Testis (tissue), 2 donors: ENCODE results near the gene HPCA.

ENCODE experiments used
- POLR2A ChIP-seq: fragments of 450-650 bp; IDR thresholded peaks from one replicate; pipeline ENCODE4 v1.6.1; 2017; ENCODE audit warnings: antibody characterized with exemption, mild to moderate bottlenecking, moderate library complexity
- TF ChIP-seq, protein P1 (sequence below), 3 experiments: fragments of 450-650 bp in 2 of 3; fragments of 200-600 bp in 1 of 3; sonication (generic) in 1 of 3; IDR thresholded peaks; one replicate each; pipeline ENCODE4 v1.5.1; 2016 to 2019; ENCODE audit warnings: antibody characterized with exemption in 3 of 3, mild to moderate bottlenecking in 2 of 3, moderate library complexity in 1 of 3

DNA sequence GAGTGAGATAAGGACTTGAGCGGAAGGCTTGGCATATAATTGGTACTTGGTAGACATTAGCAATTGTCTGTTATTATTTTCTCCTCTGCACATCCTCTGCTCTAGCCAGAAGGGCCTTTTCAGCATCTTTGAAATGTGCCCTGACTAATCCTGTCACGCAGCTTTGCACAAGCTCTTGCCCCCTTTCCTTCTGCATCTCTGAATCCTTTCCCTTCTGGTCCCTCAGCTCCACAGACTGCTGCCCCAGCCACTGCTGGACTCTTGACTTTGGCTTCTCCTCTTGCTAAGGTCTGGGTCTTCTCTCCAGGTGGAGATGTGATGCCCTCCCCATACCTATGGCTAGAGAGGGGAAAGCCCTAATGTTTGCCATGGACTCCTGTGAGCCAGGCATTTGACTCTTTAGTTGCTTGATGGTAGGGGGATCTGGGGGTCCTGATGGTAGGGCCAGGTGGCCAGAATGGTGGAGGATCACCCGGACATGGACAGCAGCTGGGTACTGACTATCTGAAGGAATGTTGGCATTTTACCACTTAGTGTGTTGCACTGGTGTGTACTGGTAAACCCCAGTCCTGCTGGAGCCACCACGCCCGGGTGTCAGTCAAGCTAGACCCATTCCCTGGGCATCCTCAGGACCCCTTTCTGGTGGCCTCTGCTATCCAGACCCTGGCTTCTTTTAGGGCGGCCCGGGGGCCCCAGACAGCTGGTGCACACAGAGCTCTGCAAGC, 4.4 kb downstream of the HPCA start:
- TF ChIP-seq POLR2A: no peak
- TF ChIP-seq, protein P1, sequence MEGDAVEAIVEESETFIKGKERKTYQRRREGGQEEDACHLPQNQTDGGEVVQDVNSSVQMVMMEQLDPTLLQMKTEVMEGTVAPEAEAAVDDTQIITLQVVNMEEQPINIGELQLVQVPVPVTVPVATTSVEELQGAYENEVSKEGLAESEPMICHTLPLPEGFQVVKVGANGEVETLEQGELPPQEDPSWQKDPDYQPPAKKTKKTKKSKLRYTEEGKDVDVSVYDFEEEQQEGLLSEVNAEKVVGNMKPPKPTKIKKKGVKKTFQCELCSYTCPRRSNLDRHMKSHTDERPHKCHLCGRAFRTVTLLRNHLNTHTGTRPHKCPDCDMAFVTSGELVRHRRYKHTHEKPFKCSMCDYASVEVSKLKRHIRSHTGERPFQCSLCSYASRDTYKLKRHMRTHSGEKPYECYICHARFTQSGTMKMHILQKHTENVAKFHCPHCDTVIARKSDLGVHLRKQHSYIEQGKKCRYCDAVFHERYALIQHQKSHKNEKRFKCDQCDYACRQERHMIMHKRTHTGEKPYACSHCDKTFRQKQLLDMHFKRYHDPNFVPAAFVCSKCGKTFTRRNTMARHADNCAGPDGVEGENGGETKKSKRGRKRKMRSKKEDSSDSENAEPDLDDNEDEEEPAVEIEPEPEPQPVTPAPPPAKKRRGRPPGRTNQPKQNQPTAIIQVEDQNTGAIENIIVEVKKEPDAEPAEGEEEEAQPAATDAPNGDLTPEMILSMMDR (IDR thresholded peaks at IDR 0.05): no peak
